Thyroid gland (tissue), 4 donors: Measurements from ENCODE around the gene ARHGEF5. TPM values are rescaled to one million over a fixed set of nuclear protein-coding genes. Genes with fewer than 3 reads are reported as not detected.

Experiments used
- DNase-seq, 2 donors: peaks; one replicate each; pipeline ENCODE4 v3.0.0-alpha.2; 2019
- H3K27ac ChIP-seq, 3 donors: fragments of 200-600 bp; sonication (generic); 1 replicate in 2 of 3; 2 replicates in 1 of 3; pipeline ENCODE4 v1.5.1; 2016 to 2019; ENCODE audit warnings: mild to moderate bottlenecking in 1 of 3, moderate library complexity in 1 of 3
- H3K27me3 ChIP-seq: fragments of 200-600 bp; sonication (generic); one replicate; pipeline ENCODE4 v1.5.1; 2019
- H3K36me3 ChIP-seq, 2 donors: fragments of 200-600 bp; sonication (generic); one replicate each; pipeline ENCODE4 v1.5.1; 2016 to 2019
- H3K4me1 ChIP-seq, 2 donors: fragments of 200-600 bp; sonication (generic); one replicate each; pipeline ENCODE4 v1.5.1; 2017 to 2019
- H3K4me3 ChIP-seq, 3 donors: fragments of 200-600 bp; sonication (generic); replicated peaks in 1 of 3; 1 replicate in 2 of 3; 2 replicates in 1 of 3; pipeline ENCODE4 v1.5.1; 2016; ENCODE audit warnings: mild to moderate bottlenecking in 1 of 3
- H3K9me3 ChIP-seq: fragments of 200-600 bp; sonication (generic); one replicate; pipeline ENCODE4 v1.5.1; 2017
- CTCF ChIP-seq, 6 experiments: fragments of 200-600 bp in 3 of 6; fragments of 450-650 bp in 3 of 6; sonication (generic) in 3 of 6; IDR thresholded peaks; one replicate each; pipeline ENCODE4 v1.5.1; 2016 to 2019; ENCODE audit warnings: antibody characterized with exemption in 6 of 6, mild to moderate bottlenecking in 2 of 6, inconsistent platforms in 1 of 6, moderate library complexity in 1 of 6
- POLR2A ChIP-seq, 2 donors: fragments of 450-650 bp; IDR thresholded peaks; one replicate each; pipeline ENCODE4 v1.6.1; 2017; ENCODE audit warnings: antibody characterized with exemption in 2 of 2, mild to moderate bottlenecking in 2 of 2, moderate library complexity in 1 of 2
- WGBS, 2 donors: methylation state at CpG; one replicate each; pipeline ENCODE4 v1.1.5; 2017; 5-methylcytosine and 5-hydroxymethylcytosine counted together
- intact Hi-C: fragments of 100-400 bp; cut with DNase I; formaldehyde crosslinking; loops from one replicate; pipeline ENCODE4 v1.15.1; 2023
- total RNA-seq, 4 donors: library from RNA; depleted of rRNA; stranded (reverse); fragments of >200 nt; gene quantifications; one replicate each; pipeline ENCODE4 v1.2.3, GENCODE V29; 2016

The ARHGEF5 gene
- total RNA-seq, 4 donors from 2014 or later = 47.8 to 104 (median 71.4) TPM

DNA sequence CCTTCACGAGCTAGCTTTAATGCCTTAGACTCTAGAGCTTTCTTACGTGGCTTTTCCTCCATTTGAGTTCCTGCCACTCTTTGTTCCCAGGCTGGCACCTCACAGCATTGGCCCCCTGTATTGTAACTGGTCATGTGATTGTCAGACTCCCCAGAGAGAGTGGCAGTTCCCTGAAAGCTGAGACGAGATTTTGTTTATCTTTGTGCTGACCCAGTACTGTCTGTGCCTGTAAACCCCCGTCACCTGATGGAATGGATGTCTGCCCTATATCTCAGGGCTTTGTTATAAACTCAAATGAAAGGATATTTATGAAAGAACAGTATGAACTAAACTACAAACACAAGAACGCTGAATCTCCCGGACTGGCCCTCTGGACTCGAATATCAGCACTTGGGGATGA, 35.3 kb downstream of the ARHGEF5 start:
- Histone ChIP-seq H3K9me3 (no peaks in the 10 kb centered on the region), H3K4me1 (no peaks in the 10 kb centered on the region), H3K27ac (no peak overlapping the region), H3K4me3 (no peak overlapping the region), H3K36me3 (no peaks in the 10 kb centered on the region), H3K27me3 (no peaks in the 10 kb centered on the region)
- intact Hi-C loops = no loop called here
- TF ChIP-seq CTCF (IDR thresholded peaks at IDR 0.05) = no peak
- TF ChIP-seq POLR2A (IDR thresholded peaks at IDR 0.05) = no peak
- DNase-seq = no peak
- WGBS, 2 donors = 68 to 69% methylated on average over 7 of the region's 7 CpGs

- Histone ChIP-seq H3K27ac (no peak overlapping the region), H3K27me3 (no peaks in the 10 kb centered on the region), H3K36me3 (no peaks in the 10 kb centered on the region), H3K9me3 (no peaks in the 10 kb centered on the region), H3K4me1 (no peaks in the 10 kb centered on the region), H3K4me3 (no peak overlapping the region)
- 95 to 98% methylated on average over 4 of the region's 4 CpGs for WGBS, 2 donors
- intact Hi-C loops = no loop called here
- DNase-seq = no peak
- TF ChIP-seq CTCF (IDR thresholded peaks at IDR 0.05) (no peak), POLR2A (IDR thresholded peaks at IDR 0.05) (no peak)
Measured at GRCh38 chr7:144391014-144391413, 35.8 kb downstream of the ARHGEF5 start.

GRCh38 chr7:144391823-144392255, 36.6 kb downstream of the ARHGEF5 start:
- WGBS, 2 donors = 3 to 7% methylated on average over 8 of the region's 8 CpGs
- no peaks in the 10 kb centered on the region for H3K27me3 ChIP-seq
- H3K9me3 ChIP-seq = no peaks in the 10 kb centered on the region
- intact Hi-C loops = no loop called here
- H3K36me3 ChIP-seq = no peaks in the 10 kb centered on the region
- no peak overlapping the region for H3K4me3 ChIP-seq
- TF ChIP-seq CTCF (IDR thresholded peaks at IDR 0.05) = peak; percentile 31 to 88 (median 70)
- no peak for TF ChIP-seq POLR2A (IDR thresholded peaks at IDR 0.05)
- DNase-seq = peak in 1 of 2 donors; percentile 10
- no peak overlapping the region for H3K27ac ChIP-seq
- H3K4me1 ChIP-seq = no peaks in the 10 kb centered on the region

GRCh38 chr7:144397086-144397485, 41.9 kb downstream of the ARHGEF5 start:
- intact Hi-C loops = no loop called here
- no peak for DNase-seq
- no peaks in the 10 kb centered on the region for H3K27me3 ChIP-seq
- no peaks in the 10 kb centered on the region for H3K36me3 ChIP-seq
- WGBS, 2 donors = 81 to 88% methylated on average over 4 of the region's 4 CpGs
- H3K4me3 ChIP-seq = no peak overlapping the region
- H3K4me1 ChIP-seq = no peaks in the 10 kb centered on the region
- TF ChIP-seq CTCF (IDR thresholded peaks at IDR 0.05) = no peak
- no peak for TF ChIP-seq POLR2A (IDR thresholded peaks at IDR 0.05)
- H3K9me3 ChIP-seq = no peaks in the 10 kb centered on the region
- H3K27ac ChIP-seq = no peak overlapping the region

- Histone ChIP-seq H3K27ac (no peak overlapping the region), H3K9me3 (no peaks in the 10 kb centered on the region), H3K36me3 (no peaks in the 10 kb centered on the region), H3K27me3 (no peaks in the 10 kb centered on the region), H3K4me1 (no peaks in the 10 kb centered on the region), H3K4me3 (no peak overlapping the region)
- no peak for TF ChIP-seq CTCF (IDR thresholded peaks at IDR 0.05)
- WGBS, 2 donors = 89% methylated on average over 9 of the region's 9 CpGs
- no peak for DNase-seq
- intact Hi-C loops = no loop called here
Measured at GRCh38 chr7:144398291-144398690, 43.1 kb downstream of the ARHGEF5 start.
